GM12801 (cell line): ENCODE measurements around the gene SRSF2.

Experiments
- TF ChIP-seq, protein P1 (sequence below): IDR thresholded peaks from one replicate; pipeline ENCODE4 v1.5.1; 2011; ENCODE audit warnings: control low read depth; ENCODE audit not compliant: insufficient read length; ENCODE audit errors: extremely low read depth

SRSF2 gene

DNA sequence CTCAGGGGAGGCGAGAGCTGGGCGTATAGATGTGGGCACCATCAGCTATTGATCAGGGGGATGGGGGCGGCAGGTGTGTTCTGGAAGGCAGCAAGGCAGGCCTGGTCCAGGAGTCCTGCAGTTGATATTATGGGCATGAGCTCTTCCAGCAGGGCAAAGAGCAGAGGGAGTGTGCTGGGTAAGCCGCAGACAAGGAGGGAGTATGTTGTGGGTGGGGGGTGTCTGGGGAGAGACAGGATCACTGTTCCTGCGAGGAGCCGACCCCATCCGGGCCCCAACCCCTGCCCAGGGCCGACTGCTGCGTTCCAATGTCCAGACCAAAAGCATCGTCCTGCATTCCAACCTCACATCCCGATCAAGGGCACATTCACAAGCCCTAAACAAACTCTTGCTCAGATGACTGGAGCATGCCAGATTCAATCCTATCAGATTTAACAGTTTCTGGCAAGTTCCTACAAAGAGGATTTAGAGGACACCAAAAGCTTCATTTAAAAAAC, 35.6 kb downstream of the SRSF2 start:
- TF ChIP-seq, protein P1, sequence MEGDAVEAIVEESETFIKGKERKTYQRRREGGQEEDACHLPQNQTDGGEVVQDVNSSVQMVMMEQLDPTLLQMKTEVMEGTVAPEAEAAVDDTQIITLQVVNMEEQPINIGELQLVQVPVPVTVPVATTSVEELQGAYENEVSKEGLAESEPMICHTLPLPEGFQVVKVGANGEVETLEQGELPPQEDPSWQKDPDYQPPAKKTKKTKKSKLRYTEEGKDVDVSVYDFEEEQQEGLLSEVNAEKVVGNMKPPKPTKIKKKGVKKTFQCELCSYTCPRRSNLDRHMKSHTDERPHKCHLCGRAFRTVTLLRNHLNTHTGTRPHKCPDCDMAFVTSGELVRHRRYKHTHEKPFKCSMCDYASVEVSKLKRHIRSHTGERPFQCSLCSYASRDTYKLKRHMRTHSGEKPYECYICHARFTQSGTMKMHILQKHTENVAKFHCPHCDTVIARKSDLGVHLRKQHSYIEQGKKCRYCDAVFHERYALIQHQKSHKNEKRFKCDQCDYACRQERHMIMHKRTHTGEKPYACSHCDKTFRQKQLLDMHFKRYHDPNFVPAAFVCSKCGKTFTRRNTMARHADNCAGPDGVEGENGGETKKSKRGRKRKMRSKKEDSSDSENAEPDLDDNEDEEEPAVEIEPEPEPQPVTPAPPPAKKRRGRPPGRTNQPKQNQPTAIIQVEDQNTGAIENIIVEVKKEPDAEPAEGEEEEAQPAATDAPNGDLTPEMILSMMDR = no peak

DNA sequence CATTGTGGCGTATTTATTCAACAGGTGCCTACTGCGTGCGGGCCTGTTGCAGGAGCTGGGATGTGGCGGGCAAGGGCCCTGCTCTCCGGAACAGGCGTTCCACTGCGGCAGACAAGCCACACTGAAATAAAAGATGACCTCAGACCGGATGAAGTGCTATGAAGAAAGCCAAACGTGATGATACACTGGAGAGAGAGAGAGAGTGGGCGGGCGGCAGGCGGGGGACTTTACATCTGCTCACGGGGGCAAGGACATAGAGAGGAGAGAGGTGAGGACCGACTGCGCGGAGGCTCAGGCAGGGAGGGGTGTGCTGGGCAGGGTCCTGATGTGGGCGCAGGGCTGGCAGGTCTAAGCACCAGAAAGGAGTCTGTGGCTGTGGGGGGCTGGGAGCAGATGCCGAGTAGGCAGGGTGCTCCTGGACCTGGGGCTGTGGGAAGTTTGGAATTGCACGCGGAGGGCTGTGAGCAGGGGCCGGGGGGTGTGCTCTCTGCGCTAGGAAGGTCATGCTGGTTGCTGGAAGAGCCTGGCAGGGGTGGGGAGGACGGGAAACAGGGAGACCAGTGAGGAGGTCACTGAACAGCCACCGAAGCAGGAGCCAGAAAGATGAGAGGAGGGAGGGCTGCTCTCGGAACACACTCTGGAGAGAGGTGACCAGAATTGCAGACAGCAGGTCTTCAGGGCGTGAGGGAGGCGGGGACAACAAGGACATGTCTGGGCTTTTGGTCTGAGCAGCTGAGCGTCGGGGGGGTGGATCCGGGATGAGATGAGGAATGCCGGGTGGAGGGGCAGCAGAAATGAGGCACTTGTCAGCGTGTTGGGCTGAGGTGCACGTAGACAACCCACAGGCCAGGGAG, 36.3 kb downstream of the SRSF2 start:
- TF ChIP-seq, protein P1 = no peak

DNA sequence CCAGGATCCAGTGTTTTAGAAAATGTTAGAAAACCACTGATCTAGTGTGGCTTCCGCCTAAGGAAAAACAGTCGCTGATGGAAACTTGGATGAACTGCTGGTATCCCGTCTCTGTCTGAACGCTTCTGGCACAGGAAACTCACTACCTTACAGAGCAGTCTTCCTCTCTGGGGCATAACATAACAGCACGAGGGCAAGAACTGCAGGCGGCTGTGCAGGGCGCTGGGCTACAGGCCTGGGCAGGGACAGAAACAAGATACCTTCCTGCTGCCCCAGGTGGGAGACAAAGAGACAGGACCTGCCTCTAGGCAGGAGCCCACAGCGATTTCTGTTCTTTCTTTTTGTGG, 36.9 kb downstream of the SRSF2 start:
- TF ChIP-seq, protein P1 = no peak

DNA sequence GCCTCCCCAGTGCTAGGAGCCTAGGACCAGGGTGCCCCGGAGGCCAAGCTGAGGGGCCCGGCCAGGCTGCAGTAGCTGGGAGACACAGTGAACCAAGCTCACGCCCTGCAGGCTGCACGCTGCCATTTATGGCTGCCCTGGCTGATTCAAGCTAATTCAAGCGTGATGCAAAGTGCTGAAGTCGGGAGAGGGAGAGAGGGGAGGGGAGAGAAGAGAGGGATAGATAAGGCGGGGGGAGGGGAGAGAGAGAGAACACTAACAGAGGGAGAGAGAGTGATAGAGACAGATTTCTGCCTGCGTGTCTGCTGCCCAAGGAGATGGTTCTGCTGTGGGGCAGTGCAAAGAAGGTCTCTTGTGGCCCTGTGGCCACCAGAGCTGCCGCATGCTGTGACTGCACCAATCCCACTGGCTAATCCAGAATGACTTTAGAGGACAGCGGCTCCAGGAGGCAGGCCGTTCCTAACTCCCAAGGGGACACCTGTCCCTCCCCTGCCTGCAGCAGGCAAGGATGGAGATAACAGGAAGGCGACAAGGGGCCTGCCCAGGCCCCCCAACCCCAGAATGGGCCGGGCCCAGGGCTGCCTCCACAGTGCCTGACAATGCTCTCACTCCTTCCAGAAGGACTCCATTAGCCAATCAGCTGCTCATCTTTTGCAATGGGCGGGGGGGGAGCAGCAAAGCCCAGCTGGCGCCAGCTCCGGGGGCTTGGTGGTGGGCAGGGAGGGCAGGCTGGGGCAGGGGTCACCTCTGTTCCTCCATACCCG, 39.2 kb downstream of the SRSF2 start:
- TF ChIP-seq, protein P1 = no peak

DNA sequence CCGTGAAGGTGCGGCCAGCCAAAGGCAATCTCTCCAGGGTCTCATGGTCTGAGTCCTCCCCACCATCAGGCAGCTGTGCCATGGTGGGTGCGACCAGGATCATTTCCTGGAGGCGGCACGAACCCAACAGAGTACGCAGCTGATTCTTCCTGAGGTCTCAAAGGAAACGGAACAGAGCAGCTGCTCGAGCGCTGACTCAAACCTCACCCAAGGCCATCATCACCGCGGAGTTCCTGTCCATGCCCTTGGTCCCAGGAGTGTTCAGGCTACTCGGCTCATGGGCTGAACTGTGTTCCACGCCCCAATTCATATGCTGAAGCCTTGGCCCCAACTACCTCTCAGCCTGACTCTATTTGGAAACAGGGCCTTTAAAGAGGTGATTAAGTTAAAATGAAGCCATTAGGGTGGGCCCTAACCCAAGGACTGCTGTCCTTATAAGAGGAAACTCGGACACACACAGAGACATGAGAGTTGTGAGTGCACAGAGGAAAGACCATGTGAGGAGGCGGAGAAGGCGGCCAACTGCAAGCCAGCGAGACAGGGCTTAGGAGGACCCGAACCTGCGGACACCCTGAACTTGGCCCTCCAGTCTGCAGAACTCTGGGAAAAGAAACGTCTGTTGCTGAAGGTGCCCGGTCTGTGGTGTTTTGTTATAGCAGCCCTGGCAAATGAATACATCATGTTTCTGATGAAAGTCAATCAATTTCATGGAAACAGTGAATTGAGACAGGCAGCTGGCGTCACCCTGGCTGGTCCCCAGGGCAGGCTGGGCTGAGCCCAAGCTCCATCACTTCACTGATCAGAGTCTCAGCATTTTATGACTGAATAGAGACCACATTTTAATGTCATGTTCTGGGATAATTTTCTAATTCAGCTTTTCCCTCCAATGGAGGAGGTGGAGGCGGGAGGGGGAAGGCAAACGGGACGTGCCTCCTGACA, 40.1 kb downstream of the SRSF2 start:
- TF ChIP-seq, protein P1 = no peak

DNA sequence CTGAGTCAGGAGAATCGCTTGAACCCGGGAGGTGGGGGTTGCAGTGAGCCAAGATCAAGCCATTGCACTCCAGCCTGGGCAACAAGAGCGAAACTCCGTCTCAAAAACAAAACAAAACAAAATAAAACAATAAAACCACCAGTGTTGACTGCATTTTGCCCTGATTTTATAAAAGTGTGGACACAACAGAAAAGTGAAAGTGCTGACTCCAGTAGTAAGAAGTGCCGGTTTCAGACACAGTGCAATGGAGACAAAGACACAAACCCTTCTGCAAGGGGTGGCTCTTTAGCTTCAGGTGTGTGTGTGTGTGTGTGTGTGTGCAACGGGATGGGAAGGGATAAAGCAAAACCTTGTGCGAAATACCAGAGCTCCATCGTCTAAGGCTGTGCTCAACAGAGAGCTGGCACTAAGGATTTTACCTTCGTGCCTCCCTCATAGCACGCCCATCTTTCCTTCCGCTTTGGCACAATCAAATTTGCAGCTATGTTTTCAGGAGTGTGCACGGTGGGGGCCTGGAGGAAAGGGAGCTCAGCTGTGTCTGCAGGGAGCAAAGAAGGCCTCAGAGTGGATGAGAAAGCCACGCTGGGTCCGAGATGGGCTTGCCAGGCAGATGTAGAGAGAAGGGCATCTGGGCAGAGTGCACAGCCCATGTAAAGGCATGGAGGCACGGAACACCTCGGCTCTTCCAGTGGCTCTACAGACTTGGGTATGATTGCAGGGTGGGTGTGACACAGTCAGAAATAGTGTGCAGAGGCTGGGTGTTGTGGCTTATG, 41.9 kb downstream of the SRSF2 start:
- TF ChIP-seq, protein P1 = no peak
